SU-DHL-6 (cell line): ENCODE data around the gene SLC6A3.

Experiments
- CTCF ChIP-seq: fragments of 200-600 bp; sonication (generic); IDR thresholded peaks from one replicate; pipeline ENCODE4 v1.5.1; 2017; ENCODE audit warnings: antibody characterized with exemption, mild to moderate bottlenecking, low read length, moderate library complexity; ENCODE audit not compliant: insufficient read depth, poor library complexity, severe bottlenecking
- EZH2phosphoT487 ChIP-seq: fragments of 200-600 bp; sonication (generic), shearing (Covaris generic); conservative IDR thresholded peaks from 2 replicates; pipeline ENCODE4 v1.6.1; 2018; ENCODE audit warnings: mild to moderate bottlenecking, antibody characterized with exemption, low read length, moderate library complexity, mixed read lengths

DNA sequence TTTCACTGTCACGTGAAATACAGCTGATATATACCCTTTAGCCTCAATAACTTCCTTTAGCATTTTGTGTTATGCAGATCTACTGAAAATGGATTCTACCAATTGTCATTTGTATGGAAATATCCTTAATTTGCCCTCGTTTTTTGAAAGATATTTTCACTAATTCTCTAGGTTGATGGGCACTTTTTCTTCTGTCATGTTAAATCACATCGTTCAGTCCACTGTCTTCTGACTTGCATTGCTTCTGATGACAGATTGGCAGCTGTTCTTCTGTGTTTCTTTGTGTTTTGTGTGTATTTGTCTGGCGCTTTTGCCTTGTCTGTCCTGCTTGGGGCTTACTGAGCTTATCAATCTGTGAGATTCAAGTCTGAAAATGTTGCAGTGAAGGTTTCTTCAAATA lies 90.7 kb downstream of the SLC6A3 start:
- no peak for TF ChIP-seq EZH2phosphoT487
- no peak for TF ChIP-seq CTCF
